Measurements from ENCODE around the gene DPYD. TPM values are rescaled to one million over a fixed set of nuclear protein-coding genes. Genes with fewer than 3 reads are reported as not detected.

The DPYD gene
- total RNA-seq, 4 donors from 2014 or later, result 30.9 to 66.6 (median 48.2) TPM

DNA sequence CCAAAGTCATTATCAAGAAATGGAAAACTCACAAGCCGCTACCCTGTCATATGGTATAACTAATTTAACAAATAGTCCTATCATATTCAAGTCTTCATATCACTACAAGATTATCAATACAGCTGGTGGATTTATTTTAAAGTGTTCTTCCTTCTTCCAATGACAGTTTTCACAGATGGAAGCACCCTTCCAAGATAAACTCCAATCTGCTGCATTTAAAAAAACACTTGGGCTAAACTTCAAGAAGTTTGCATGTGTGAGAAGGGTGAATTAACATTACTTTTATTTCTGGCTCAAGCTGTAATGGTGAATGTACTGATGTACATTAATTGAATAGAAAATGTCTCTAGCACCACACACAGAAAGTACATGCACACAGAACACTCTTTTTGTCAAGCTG, 192.4 kb downstream of the DPYD start:
- Histone ChIP-seq H3K4me3 (no peak overlapping the region), H3K27ac (no peak overlapping the region), H3K9me3 (no peaks in the 10 kb centered on the region), H3K4me1 (no peaks in the 10 kb centered on the region), H3K36me3 (no peaks in the 10 kb centered on the region), H3K27me3 (no peaks in the 10 kb centered on the region)
- intact Hi-C loops (cut with DNase I; ENCODE audit: low total_unique reads), result no loop called here
- DNase-seq, result no peak
- TF ChIP-seq, protein P1, sequence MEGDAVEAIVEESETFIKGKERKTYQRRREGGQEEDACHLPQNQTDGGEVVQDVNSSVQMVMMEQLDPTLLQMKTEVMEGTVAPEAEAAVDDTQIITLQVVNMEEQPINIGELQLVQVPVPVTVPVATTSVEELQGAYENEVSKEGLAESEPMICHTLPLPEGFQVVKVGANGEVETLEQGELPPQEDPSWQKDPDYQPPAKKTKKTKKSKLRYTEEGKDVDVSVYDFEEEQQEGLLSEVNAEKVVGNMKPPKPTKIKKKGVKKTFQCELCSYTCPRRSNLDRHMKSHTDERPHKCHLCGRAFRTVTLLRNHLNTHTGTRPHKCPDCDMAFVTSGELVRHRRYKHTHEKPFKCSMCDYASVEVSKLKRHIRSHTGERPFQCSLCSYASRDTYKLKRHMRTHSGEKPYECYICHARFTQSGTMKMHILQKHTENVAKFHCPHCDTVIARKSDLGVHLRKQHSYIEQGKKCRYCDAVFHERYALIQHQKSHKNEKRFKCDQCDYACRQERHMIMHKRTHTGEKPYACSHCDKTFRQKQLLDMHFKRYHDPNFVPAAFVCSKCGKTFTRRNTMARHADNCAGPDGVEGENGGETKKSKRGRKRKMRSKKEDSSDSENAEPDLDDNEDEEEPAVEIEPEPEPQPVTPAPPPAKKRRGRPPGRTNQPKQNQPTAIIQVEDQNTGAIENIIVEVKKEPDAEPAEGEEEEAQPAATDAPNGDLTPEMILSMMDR (IDR thresholded peaks at IDR 0.05), result no peak
- no peak for TF ChIP-seq POLR2A (IDR thresholded peaks at IDR 0.05)

DNA sequence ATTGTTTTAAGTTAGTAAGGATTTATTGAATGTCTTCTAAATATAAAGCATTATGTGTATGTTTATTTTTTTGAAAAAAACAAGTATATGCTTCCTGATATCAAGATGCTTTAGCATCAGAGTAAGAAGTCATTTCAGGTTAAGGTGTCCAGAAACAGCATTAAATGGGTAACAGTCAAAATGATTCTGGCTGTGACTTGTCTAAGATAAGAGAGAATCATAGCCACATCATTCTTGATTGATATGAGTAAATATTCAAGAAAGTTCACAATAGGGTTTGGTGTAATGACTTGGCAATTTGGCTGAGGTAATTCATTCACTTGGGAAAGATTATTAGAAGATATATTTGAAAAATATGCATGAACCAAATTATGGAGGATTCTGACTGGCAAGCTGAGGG, 193.8 kb downstream of the DPYD start:
- DNase-seq, result no peak
- Histone ChIP-seq H3K4me3 (no peak overlapping the region), H3K9me3 (no peaks in the 10 kb centered on the region), H3K27me3 (no peaks in the 10 kb centered on the region), H3K4me1 (no peaks in the 10 kb centered on the region), H3K27ac (no peak overlapping the region), H3K36me3 (no peaks in the 10 kb centered on the region)
- intact Hi-C loops (cut with DNase I; ENCODE audit: low total_unique reads), result no loop called here
- TF ChIP-seq POLR2A (IDR thresholded peaks at IDR 0.05), result no peak
- TF ChIP-seq, protein P1 (IDR thresholded peaks at IDR 0.05), result no peak

DNA sequence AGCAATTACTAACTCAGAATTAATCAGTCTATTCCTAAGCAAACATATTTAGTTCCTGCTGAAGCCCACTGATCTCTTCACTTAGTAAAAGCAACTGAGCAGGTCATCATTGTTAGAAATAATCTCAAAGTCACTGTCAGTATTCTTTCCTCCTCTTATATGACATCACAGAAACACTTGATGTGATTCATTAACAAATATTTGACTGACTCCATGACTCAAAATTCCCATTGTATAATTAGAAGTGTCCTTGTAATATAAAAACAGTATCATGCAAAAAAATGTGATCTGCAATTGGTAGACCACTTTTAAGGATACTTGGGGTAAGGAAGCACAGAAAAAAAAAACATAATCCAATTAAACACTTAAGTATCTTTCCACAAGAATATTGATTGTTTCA, 194.4 kb downstream of the DPYD start:
- no peak for DNase-seq
- Histone ChIP-seq H3K4me3 (no peak overlapping the region), H3K27me3 (no peaks in the 10 kb centered on the region), H3K9me3 (no peaks in the 10 kb centered on the region), H3K27ac (no peak overlapping the region), H3K36me3 (no peaks in the 10 kb centered on the region), H3K4me1 (no peaks in the 10 kb centered on the region)
- TF ChIP-seq POLR2A (IDR thresholded peaks at IDR 0.05), result no peak
- TF ChIP-seq, protein P1 (IDR thresholded peaks at IDR 0.05), result no peak
- intact Hi-C loops (cut with DNase I; ENCODE audit: low total_unique reads), result no loop called here

DNA sequence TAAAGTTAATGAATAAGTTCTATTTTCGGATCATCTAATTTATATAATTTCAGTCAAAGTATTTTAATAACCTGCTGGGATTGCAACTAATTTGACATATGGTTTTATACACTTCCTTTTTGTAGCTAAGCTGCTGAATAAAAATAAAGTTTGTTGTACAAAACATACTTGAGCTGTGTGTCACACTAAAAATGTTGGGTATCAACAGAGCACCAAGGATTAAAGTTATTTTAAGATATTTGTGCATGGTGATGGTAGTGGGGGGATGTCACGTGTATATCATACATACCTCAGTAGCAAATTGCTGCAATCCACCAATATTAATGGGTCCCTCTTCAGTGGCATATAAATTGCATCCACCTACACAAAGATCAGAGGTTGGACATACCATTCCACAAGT, 199.6 kb downstream of the DPYD start:
- H3K27me3 ChIP-seq, result no peaks in the 10 kb centered on the region
- no peaks in the 10 kb centered on the region for H3K9me3 ChIP-seq
- TF ChIP-seq, protein P1 (IDR thresholded peaks at IDR 0.05), result no peak
- TF ChIP-seq POLR2A (IDR thresholded peaks at IDR 0.05), result no peak
- no peak for DNase-seq
- intact Hi-C loops (cut with DNase I; ENCODE audit: low total_unique reads), result no loop called here
- no peak overlapping the region for H3K27ac ChIP-seq
- H3K36me3 ChIP-seq, result peaks cover 0 to 5% of the 10 kb centered on the region in 2 donors
- H3K4me1 ChIP-seq, result no peaks in the 10 kb centered on the region
- no peak overlapping the region for H3K4me3 ChIP-seq

DNA sequence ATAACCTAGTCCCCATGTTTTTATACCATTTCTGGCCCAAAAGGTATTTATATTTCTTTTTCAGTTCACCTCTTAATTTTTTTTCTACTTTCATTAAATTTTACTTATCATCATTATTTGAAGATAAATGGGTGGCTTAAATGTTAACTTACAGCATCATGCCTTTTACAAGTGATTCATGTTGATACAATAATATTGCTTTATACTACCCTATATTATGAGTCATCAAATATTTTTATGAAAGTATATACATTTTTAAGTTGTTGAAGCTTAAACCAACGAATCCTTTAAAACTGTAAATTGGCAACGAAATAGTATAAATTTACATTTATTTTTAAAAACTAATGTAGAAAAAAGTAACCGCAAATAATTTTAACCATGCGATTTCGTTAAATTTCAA, 207.9 kb downstream of the DPYD start:
- TF ChIP-seq, protein P1 (IDR thresholded peaks at IDR 0.05), result no peak
- TF ChIP-seq POLR2A (IDR thresholded peaks at IDR 0.05), result no peak
- Histone ChIP-seq H3K27me3 (no peaks in the 10 kb centered on the region), H3K4me1 (no peaks in the 10 kb centered on the region), H3K9me3 (no peaks in the 10 kb centered on the region), H3K27ac (no peak overlapping the region), H3K4me3 (no peak overlapping the region), H3K36me3 (peaks cover 0 to 5% of the 10 kb centered on the region in 2 donors)
- no peak for DNase-seq
- intact Hi-C loops (cut with DNase I; ENCODE audit: low total_unique reads), result no loop called here

All from uterus (tissue), 4 donors.